OCI-LY7 (cell line): ENCODE data around the gene KCNMA1. TPM values are rescaled to one million over a fixed set of nuclear protein-coding genes. Genes with fewer than 3 reads are reported as not detected.

Source experiments
- BruUV-seq: library from RNA; stranded (reverse); fragments of 400-500 nt; replicated peaks from 2 replicates; lab custom pipeline; 2021; lab: Mats Ljungman, UMichigan
- CTCF ChIA-PET: fragments of 300-600 bp; sonication (Branson Sonifier 250); formaldehyde crosslinking; loops from one replicate; lab custom pipeline; 2022; ENCODE audit warnings: antibody characterized with exemption; ENCODE audit not compliant: unreplicated experiment; lab: Charles Lee
- POLR2A ChIA-PET: fragments of 300-600 bp; sonication (Branson Sonifier 250); formaldehyde crosslinking; loops from one replicate; lab custom pipeline; 2022; ENCODE audit warnings: antibody characterized with exemption; lab: Charles Lee
- DNase-seq: peaks from one replicate; pipeline ENCODE4 v3.0.0-alpha.2; 2015; ENCODE audit warnings: low spot score
- H2AFZ ChIP-seq: fragments of 200-600 bp; sonication (generic), shearing (Covaris generic); 2 replicates; pipeline ENCODE4 v1.6.1; 2014; ENCODE audit warnings: mild to moderate bottlenecking, antibody characterized with exemption, low read length, moderate library complexity
- H3K27ac ChIP-seq: fragments of 200-600 bp; sonication (generic); 2 replicates; pipeline ENCODE4 v1.5.1; 2014; ENCODE audit warnings: mixed run types, low read depth, mild to moderate bottlenecking, moderate library complexity, low read length, inconsistent platforms; ENCODE audit not compliant: poor library complexity, severe bottlenecking
- H3K36me3 ChIP-seq: fragments of 200-600 bp; sonication (generic); 2 replicates; pipeline ENCODE4 v1.6.1; 2014; ENCODE audit warnings: mild to moderate bottlenecking, antibody characterized with exemption, low read length, moderate library complexity, mixed read lengths; ENCODE audit not compliant: insufficient read depth
- H3K4me1 ChIP-seq: fragments of 200-600 bp; sonication (generic); 2 replicates; pipeline ENCODE4 v1.5.1; 2014; ENCODE audit warnings: mild to moderate bottlenecking, low read length; ENCODE audit not compliant: insufficient read depth, poor library complexity, severe bottlenecking
- H3K4me2 ChIP-seq: fragments of 200-600 bp; sonication (generic); 2 replicates; pipeline ENCODE4 v1.6.1; 2014; ENCODE audit warnings: mild to moderate bottlenecking, low read length
- H3K4me3 ChIP-seq: fragments of 200-600 bp; sonication (generic); 2 replicates; pipeline ENCODE4 v1.5.1; 2014; ENCODE audit warnings: mild to moderate bottlenecking, low read depth, low read length; ENCODE audit not compliant: poor library complexity, severe bottlenecking
- H3K79me2 ChIP-seq: fragments of 200-600 bp; sonication (generic); 2 replicates; pipeline ENCODE4 v1.6.1; 2016; ENCODE audit warnings: low read depth, mild to moderate bottlenecking, low read length, moderate library complexity, mixed read lengths; ENCODE audit not compliant: insufficient read depth
- H3K9me2 ChIP-seq: fragments of 200-600 bp; sonication (generic); 2 replicates; pipeline ENCODE4 v1.6.1; 2016; ENCODE audit warnings: mild to moderate bottlenecking, low read length, mixed read lengths; ENCODE audit not compliant: insufficient read depth
- H3K9me3 ChIP-seq: fragments of 200-600 bp; sonication (generic); 2 replicates; pipeline ENCODE4 v1.6.1; 2014; ENCODE audit warnings: mild to moderate bottlenecking, mixed run types, low read length, mixed read lengths
- H4K20me1 ChIP-seq: fragments of 200-600 bp; sonication (generic); 2 replicates; pipeline ENCODE4 v1.6.1; 2014; ENCODE audit warnings: mild to moderate bottlenecking, antibody characterized with exemption, low read length, moderate library complexity, mixed read lengths; ENCODE audit not compliant: insufficient read depth
- CTCF ChIP-seq: fragments of 200-600 bp; sonication (generic); conservative IDR thresholded peaks from 2 replicates; pipeline ENCODE4 v1.5.1; 2014; ENCODE audit warnings: mild to moderate bottlenecking, antibody characterized with exemption, low read length, moderate library complexity, mixed read lengths
- EZH2phosphoT487 ChIP-seq: fragments of 200-600 bp; sonication (generic); IDR thresholded peaks from 2 replicates; pipeline ENCODE4 v1.6.1; 2018; ENCODE audit warnings: low read depth, borderline replicate concordance, mild to moderate bottlenecking, mixed run types, antibody characterized with exemption, low read length, moderate library complexity, mixed read lengths
- intact Hi-C: fragments of 100-400 bp; cut with micrococcal nuclease; formaldehyde crosslinking; loops from one replicate; pipeline ENCODE4 v1.10.0; 2022; ENCODE audit not compliant: unreplicated experiment
- total RNA-seq, 2 experiments: library from RNA; depleted of rRNA in 1 of 2; stranded (reverse); fragments of >200 nt in 1 of 2; shearing (Covaris generic) in 1 of 2; gene quantifications; 2 replicates each; pipeline ENCODE4 v1.2.3, GENCODE V29; 2014 to 2022

KCNMA1 gene
- total RNA-seq, 2 experiments from 2014 or later = not detected

GRCh38 chr10:77451886-77452285 lies 185.7 kb downstream of the KCNMA1 start:
- Histone ChIP-seq H3K27ac (no peak overlapping the region), H3K9me3 (no peaks in the 10 kb centered on the region), H3K36me3 (no peaks in the 10 kb centered on the region), H3K4me1 (no peaks in the 10 kb centered on the region), H2AFZ (no peak overlapping the region), H3K9me2 (no peaks in the 10 kb centered on the region), H3K4me2 (no peak overlapping the region), H3K4me3 (no peak overlapping the region), H3K79me2 (no peaks in the 10 kb centered on the region), H4K20me1 (no peaks in the 10 kb centered on the region)
- POLR2A ChIA-PET = interaction anchor here (0.6 kb wide), 1 partner anchor 309 kb away, joined by 3 read pairs; no protein-coding TSS in a partner anchor
- no peak for DNase-seq
- no TSS peak for BruUV-seq
- TF ChIP-seq CTCF (no peak), EZH2phosphoT487 (no peak)
- CTCF ChIA-PET = no interaction called here
- intact Hi-C loops = no loop called here

- H3K27ac ChIP-seq = no peak overlapping the region
- no TSS peak for BruUV-seq
- ChIA-PET CTCF (no interaction called here), POLR2A (no interaction called here)
- H2AFZ ChIP-seq = no peak overlapping the region
- intact Hi-C loops = no loop called here
- H3K4me2 ChIP-seq = no peak overlapping the region
- no peaks in the 10 kb centered on the region for H4K20me1 ChIP-seq
- H3K36me3 ChIP-seq = no peaks in the 10 kb centered on the region
- no peaks in the 10 kb centered on the region for H3K4me1 ChIP-seq
- no peak for DNase-seq
- no peak for TF ChIP-seq CTCF
- no peak for TF ChIP-seq EZH2phosphoT487
- no peaks in the 10 kb centered on the region for H3K79me2 ChIP-seq
- H3K9me3 ChIP-seq = no peaks in the 10 kb centered on the region
- H3K4me3 ChIP-seq = no peak overlapping the region
- no peaks in the 10 kb centered on the region for H3K9me2 ChIP-seq
Measured at GRCh38 chr10:77448226-77448625, 189.4 kb downstream of the KCNMA1 start.

- H3K9me3 ChIP-seq = no peaks in the 10 kb centered on the region
- H3K36me3 ChIP-seq = no peaks in the 10 kb centered on the region
- no peak overlapping the region for H3K27ac ChIP-seq
- H4K20me1 ChIP-seq = no peaks in the 10 kb centered on the region
- no peak for DNase-seq
- H3K79me2 ChIP-seq = no peaks in the 10 kb centered on the region
- no TSS peak for BruUV-seq
- TF ChIP-seq CTCF = no peak
- TF ChIP-seq EZH2phosphoT487 = no peak
- H3K4me2 ChIP-seq = no peak overlapping the region
- no peak overlapping the region for H3K4me3 ChIP-seq
- ChIA-PET CTCF (interaction anchor here (0.5 kb wide), 1 partner anchor 156 kb away, joined by 3 read pairs; no protein-coding TSS in a partner anchor), POLR2A (no interaction called here)
- no peak overlapping the region for H2AFZ ChIP-seq
- H3K9me2 ChIP-seq = no peaks in the 10 kb centered on the region
- intact Hi-C loops = no loop called here
- H3K4me1 ChIP-seq = no peaks in the 10 kb centered on the region
Measured at GRCh38 chr10:77446700-77447099, 190.9 kb downstream of the KCNMA1 start.
